Activated CD4-positive, alpha-beta T cell treated with anti-CD3 and anti-CD28 coated beads for 24 hours (primary cell): ENCODE data around the gene OAT.

Source experiments
- DNase-seq, 2 donors: peaks; one replicate each; pipeline ENCODE4 v3.0.0-alpha.2; 2020; ENCODE audit warnings: low read depth in 2 of 2

Gene OAT

GRCh38 chr10:124403548-124403947 lies 15.2 kb downstream of the OAT start:
- peak in 1 of 2 donors; percentile 13 for DNase-seq

GRCh38 chr10:124402273-124402672 lies 16.4 kb downstream of the OAT start:
- no peak for DNase-seq

GRCh38 chr10:124401633-124402032 lies 17.1 kb downstream of the OAT start:
- DNase-seq: no peak

- no peak for DNase-seq
Measured at GRCh38 chr10:124394583-124394982, 24.1 kb downstream of the OAT start.

- no peak for DNase-seq
Measured at GRCh38 chr10:124392626-124393342, 25.9 kb downstream of the OAT start.

- no peak for DNase-seq
Measured at GRCh38 chr10:124390471-124391187, 28.1 kb downstream of the OAT start.

GRCh38 chr10:124389613-124390361 lies 28.9 kb downstream of the OAT start:
- DNase-seq: no peak

GRCh38 chr10:124388823-124389612 lies 29.7 kb downstream of the OAT start:
- peak; percentile 88 to 92 for DNase-seq

- DNase-seq: no peak
Measured at GRCh38 chr10:124388476-124388822, 30.3 kb downstream of the OAT start.

GRCh38 chr10:124387078-124387874 lies 31.4 kb downstream of the OAT start:
- DNase-seq: no peak

GRCh38 chr10:124386186-124387077 lies 32.3 kb downstream of the OAT start:
- DNase-seq: no peak

- no peak for DNase-seq
Measured at GRCh38 chr10:124385627-124386185, 33.0 kb downstream of the OAT start.

- DNase-seq: no peak
Measured at GRCh38 chr10:124384591-124385190, 34.0 kb downstream of the OAT start.

GRCh38 chr10:124384172-124384571 lies 34.6 kb downstream of the OAT start:
- no peak for DNase-seq

GRCh38 chr10:124383496-124383895 lies 35.2 kb downstream of the OAT start:
- no peak for DNase-seq

GRCh38 chr10:124381011-124381611 lies 37.6 kb downstream of the OAT start:
- no peak for DNase-seq

- DNase-seq: no peak
Measured at GRCh38 chr10:124380256-124380995, 38.3 kb downstream of the OAT start.

- no peak for DNase-seq
Measured at GRCh38 chr10:124379609-124380193, 39.0 kb downstream of the OAT start.
